A549 (cell line): ENCODE data around the gene SLC25A24. TPM values are rescaled to one million over a fixed set of nuclear protein-coding genes. Genes with fewer than 3 reads are reported as not detected.

ENCODE experiments used
- ATAC-seq, 2 experiments: fragments of 200-7000 bp in 1 of 2; fragments of >200 bp in 1 of 2; cut with Nextera tagmentation in 1 of 2; cut with Tn5 transposase in 1 of 2; 3 replicates each; pipeline versions ENCODE4 v1.8.0 to v1.9.1; 2018 to 2020; ENCODE audit warnings: mild to moderate bottlenecking in 1 of 2, moderate library complexity in 1 of 2
- CTCF ChIA-PET: fragments of 300-600 bp; sonication (Branson Sonifier 250); formaldehyde crosslinking; extraction: SDS; loops from one replicate; lab custom pipeline; 2021; ENCODE audit warnings: antibody characterized with exemption, inconsistent platforms; lab: Yijun Ruan, JAX
- POLR2A ChIA-PET: fragments of 350-600 bp; formaldehyde crosslinking; extraction: SDS; loops from one replicate; lab custom pipeline; 2021; ENCODE audit warnings: antibody characterized with exemption, inconsistent platforms; lab: Yijun Ruan, JAX
- DNase-seq, 2 experiments: peaks; one replicate each; pipeline versions ENCODE4 v3.0.0 to v3.0.0-alpha.2; 2011 to 2016; ENCODE audit warnings: low read depth in 1 of 2, low spot score in 1 of 2
- FAIRE-seq: peaks from 2 replicates; lab custom pipeline; 2011; peaks lifted over from hg19 to GRCh38; lab: Jason Lieb, UNC
- H3K27ac ChIP-seq, 2 experiments: fragments of >200 bp; sonication (Bioruptor Twin); formaldehyde crosslinking; 3 replicates each; pipeline ENCODE4 v1.5.1; 2016 to 2017
- H3K4me1 ChIP-seq: fragments of >200 bp; sonication (Bioruptor Twin); formaldehyde crosslinking; 3 replicates; pipeline ENCODE4 v1.6.1; 2016
- H3K4me2 ChIP-seq: fragments of >200 bp; sonication (Bioruptor Twin); formaldehyde crosslinking; 3 replicates; pipeline ENCODE4 v1.6.1; 2016
- H3K4me3 ChIP-seq: fragments of >200 bp; sonication (Bioruptor Twin); formaldehyde crosslinking; 3 replicates; pipeline ENCODE4 v1.5.1; 2016
- H3K9me3 ChIP-seq: fragments of >200 bp; sonication (Bioruptor Twin); formaldehyde crosslinking; 3 replicates; pipeline ENCODE4 v1.6.1; 2016
- BCL3 ChIP-seq: fragments of >200 bp; sonication (Bioruptor Twin); formaldehyde crosslinking; IDR thresholded peaks from 3 replicates; pipeline ENCODE4 v1.6.1; 2016
- CBX2 ChIP-seq: fragments of 200-600 bp; sonication (generic); IDR thresholded peaks from 2 replicates; pipeline ENCODE4 v1.6.1; 2016; ENCODE audit warnings: low read depth, mild to moderate bottlenecking, borderline replicate concordance
- CEBPB ChIP-seq, 2 experiments: fragments of >200 bp in 1 of 2; sonication (Bioruptor Twin) in 1 of 2; formaldehyde crosslinking in 1 of 2; IDR thresholded peaks; 2 replicates each; pipeline ENCODE4 v1.6.1; 2012 to 2016
- CHD4 ChIP-seq: fragments of 200-600 bp; sonication (generic); IDR thresholded peaks from 2 replicates; pipeline ENCODE4 v1.6.1; 2016; ENCODE audit warnings: antibody characterized with exemption, mild to moderate bottlenecking, borderline replicate concordance
- EHMT2 ChIP-seq: fragments of 200-600 bp; sonication (generic); IDR thresholded peaks from 2 replicates; pipeline ENCODE4 v1.6.1; 2016; ENCODE audit warnings: antibody characterized with exemption, low read depth, mild to moderate bottlenecking, moderate library complexity
- EP300 ChIP-seq, 2 experiments: fragments of >200 bp; sonication (Bioruptor Twin); formaldehyde crosslinking; IDR thresholded peaks; 2 replicates in 1 of 2; 3 replicates in 1 of 2; pipeline ENCODE4 v1.6.1; 2016 to 2017
- ESRRA ChIP-seq: fragments of 150-350 bp; IDR thresholded peaks from 2 replicates; pipeline ENCODE4 v1.6.1; 2014; ENCODE audit warnings: mild to moderate bottlenecking, low read length, borderline replicate concordance
- FOXS1 ChIP-seq: fragments of 250-450 bp; sonication (Bioruptor Pico); IDR thresholded peaks from 2 replicates; pipeline ENCODE4 v1.5.0; 2020; ENCODE audit warnings: mild to moderate bottlenecking, moderate library complexity
- HDAC2 ChIP-seq: fragments of 200-600 bp; sonication (generic); IDR thresholded peaks from 2 replicates; pipeline ENCODE4 v1.6.1; 2016
- HEYL ChIP-seq: fragments of 250-450 bp; sonication (Bioruptor Pico); IDR thresholded peaks from 2 replicates; pipeline ENCODE4 v1.8.0; 2021; ENCODE audit warnings: mild to moderate bottlenecking, moderate library complexity
- MAFK ChIP-seq: fragments of 450-650 bp; IDR thresholded peaks from 2 replicates; pipeline ENCODE4 v1.6.1; 2014; ENCODE audit not compliant: partially characterized antibody
- PBX3 ChIP-seq: IDR thresholded peaks from 2 replicates; pipeline ENCODE4 v1.6.1; 2012
- POLR2A ChIP-seq: IDR thresholded peaks from 2 replicates; pipeline ENCODE4 v1.6.1; 2012; ENCODE audit warnings: mild to moderate bottlenecking, low read length
- RARB ChIP-seq: fragments of 250-450 bp; sonication (Bioruptor Pico); IDR thresholded peaks from 2 replicates; pipeline ENCODE4 v1.8.0; 2021; ENCODE audit warnings: mild to moderate bottlenecking, moderate library complexity
- RCOR1 ChIP-seq: fragments of 150-350 bp; IDR thresholded peaks from 2 replicates; pipeline ENCODE4 v1.6.1; 2014; ENCODE audit warnings: antibody characterized with exemption, low read length, low read depth
- RNF2 ChIP-seq: fragments of 200-600 bp; sonication (generic); IDR thresholded peaks from 2 replicates; pipeline ENCODE4 v1.6.1; 2016; ENCODE audit warnings: low read depth, mild to moderate bottlenecking, antibody characterized with exemption, moderate library complexity, borderline replicate concordance
- SMC3 ChIP-seq: fragments of >200 bp; sonication (Bioruptor Twin); formaldehyde crosslinking; IDR thresholded peaks from 3 replicates; pipeline ENCODE4 v1.6.1; 2018; ENCODE audit warnings: inconsistent platforms
- TFCP2L1 ChIP-seq: fragments of 250-450 bp; sonication (Bioruptor Pico); IDR thresholded peaks from 2 replicates; pipeline ENCODE4 v1.5.0; 2021; ENCODE audit warnings: mild to moderate bottlenecking
- ZFP36 ChIP-seq: fragments of 450-650 bp; IDR thresholded peaks from 2 replicates; pipeline ENCODE4 v1.6.1; 2014; ENCODE audit warnings: borderline replicate concordance; ENCODE audit not compliant: partially characterized antibody
- WGBS: methylation state at CpG from one replicate; pipeline ENCODE4 v1.1.6; 2017; ENCODE audit errors: missing lambda C conversion rate; 5-methylcytosine and 5-hydroxymethylcytosine counted together
- polyA plus RNA-seq, 4 experiments: library from polyadenylated mRNA; depleted of rRNA in 3 of 4; stranded (reverse); fragments of >200 nt; fragmentation: RNase III in 1 of 4; extraction: RNeasy Plus Mini Kit Qiagen cat#74134 plus additional on column Dnase treatment in 1 of 4; gene quantifications; 2 replicates in 3 of 4; 3 replicates in 1 of 4; pipeline ENCODE4 v1.2.3, GENCODE V29; 2011 to 2017
- TF ChIP-seq, protein P1 (sequence below): fragments of 150-350 bp; IDR thresholded peaks from 2 replicates; pipeline ENCODE4 v1.6.1; 2014; ENCODE audit warnings: low read depth, mild to moderate bottlenecking, low read length
- TF ChIP-seq, protein P2 (sequence below): IDR thresholded peaks from 2 replicates; pipeline ENCODE4 v1.6.1; 2012; ENCODE audit warnings: low read depth, borderline replicate concordance
- TF ChIP-seq, protein P3 (sequence below): fragments of >200 bp; sonication (Bioruptor Twin); formaldehyde crosslinking; IDR thresholded peaks from 2 replicates; pipeline ENCODE4 v1.6.1; 2016

The SLC25A24 gene
- polyA plus RNA-seq, 2 of the 4 experiments (the other 2 are of a cell fraction) = 25.3 to 45.6 TPM

DNA sequence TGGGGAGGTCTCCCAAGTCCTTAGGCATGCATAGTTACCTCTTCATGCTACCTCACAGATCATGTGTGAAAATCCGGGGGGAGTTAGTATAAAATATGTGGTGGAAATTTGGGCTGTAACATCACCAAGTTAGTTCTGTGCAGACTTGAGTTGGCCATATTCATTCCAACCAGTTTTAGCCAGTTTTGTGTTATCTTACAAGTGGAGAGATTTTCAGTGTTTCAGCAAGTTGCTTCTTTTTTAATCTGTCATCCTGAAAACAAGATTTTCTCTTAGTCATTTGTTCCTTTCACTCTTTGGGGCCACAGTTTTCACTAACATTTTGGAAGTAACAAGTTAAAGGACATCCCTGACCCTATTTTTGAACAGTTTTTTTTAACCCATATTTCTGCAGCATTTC is 11.3 kb downstream of the SLC25A24 start:
- Histone ChIP-seq H3K9me3 (no peaks in the 10 kb centered on the region), H3K4me1 (0 out of 3 replicates have a peak, but pooled peaks cover 6% of the 10 kb centered on the region), H3K4me3 (no peak overlapping the region), H3K4me2 (no peak overlapping the region), H3K27ac (no peak overlapping the region)
- CTCF ChIA-PET = no interaction called here
- no peak for TF ChIP-seq EHMT2
- TF ChIP-seq, protein P1, sequence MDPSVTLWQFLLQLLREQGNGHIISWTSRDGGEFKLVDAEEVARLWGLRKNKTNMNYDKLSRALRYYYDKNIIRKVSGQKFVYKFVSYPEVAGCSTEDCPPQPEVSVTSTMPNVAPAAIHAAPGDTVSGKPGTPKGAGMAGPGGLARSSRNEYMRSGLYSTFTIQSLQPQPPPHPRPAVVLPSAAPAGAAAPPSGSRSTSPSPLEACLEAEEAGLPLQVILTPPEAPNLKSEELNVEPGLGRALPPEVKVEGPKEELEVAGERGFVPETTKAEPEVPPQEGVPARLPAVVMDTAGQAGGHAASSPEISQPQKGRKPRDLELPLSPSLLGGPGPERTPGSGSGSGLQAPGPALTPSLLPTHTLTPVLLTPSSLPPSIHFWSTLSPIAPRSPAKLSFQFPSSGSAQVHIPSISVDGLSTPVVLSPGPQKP = no peak
- TF ChIP-seq SMC3 = no peak
- TF ChIP-seq, protein P2, sequence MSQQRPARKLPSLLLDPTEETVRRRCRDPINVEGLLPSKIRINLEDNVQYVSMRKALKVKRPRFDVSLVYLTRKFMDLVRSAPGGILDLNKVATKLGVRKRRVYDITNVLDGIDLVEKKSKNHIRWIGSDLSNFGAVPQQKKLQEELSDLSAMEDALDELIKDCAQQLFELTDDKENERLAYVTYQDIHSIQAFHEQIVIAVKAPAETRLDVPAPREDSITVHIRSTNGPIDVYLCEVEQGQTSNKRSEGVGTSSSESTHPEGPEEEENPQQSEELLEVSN = no peak
- no peak for TF ChIP-seq CEBPB (IDR thresholded peaks at IDR 0.05)
- TF ChIP-seq HEYL (CRISPR knock-in tag) = no peak
- no peak for TF ChIP-seq RNF2
- TF ChIP-seq BCL3 = no peak
- TF ChIP-seq ESRRA = no peak
- TF ChIP-seq EP300 (IDR thresholded peaks at IDR 0.05) = no peak
- TF ChIP-seq POLR2A = no peak
- TF ChIP-seq MAFK = no peak
- no peak for TF ChIP-seq ZFP36
- no peak for DNase-seq
- ATAC-seq = no peak
- POLR2A ChIA-PET = no interaction called here
- no peak for FAIRE-seq
- 89% methylated on average over 1 of the region's 1 CpG for WGBS

GRCh38 chr1:108182959-108183700 is 17.0 kb downstream of the SLC25A24 start:
- H3K27ac ChIP-seq = no peak overlapping the region
- TF ChIP-seq CBX2 (no peak), HDAC2 (no peak), FOXS1 (CRISPR knock-in tag) (no peak), TFCP2L1 (CRISPR knock-in tag) (no peak), ESRRA (no peak), PBX3 (no peak), RCOR1 (no peak), RARB (CRISPR knock-in tag) (no peak), POLR2A (no peak), CHD4 (no peak), RNF2 (no peak)
- TF ChIP-seq, protein P3, sequence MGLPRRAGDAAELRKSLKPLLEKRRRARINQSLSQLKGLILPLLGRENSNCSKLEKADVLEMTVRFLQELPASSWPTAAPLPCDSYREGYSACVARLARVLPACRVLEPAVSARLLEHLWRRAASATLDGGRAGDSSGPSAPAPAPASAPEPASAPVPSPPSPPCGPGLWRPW = no peak
- ATAC-seq (no peak), FAIRE-seq (no peak), DNase-seq (no peak)
- peak overlapping the region; percentile 37; the same call in 1 of the 3 replicates for H3K4me2 ChIP-seq
- H3K4me3 ChIP-seq = no peak overlapping the region
- H3K4me1 ChIP-seq = peaks cover 14% of the 10 kb centered on the region; the same call in 1 of the 3 replicates
- CTCF ChIA-PET = interaction anchor here (1.1 kb wide), 1 partner anchor 378 kb away, joined by 3 read pairs; no protein-coding TSS in a partner anchor
- POLR2A ChIA-PET = no interaction called here
- WGBS = 40% methylated on average over 2 of the region's 2 CpGs
- no peaks in the 10 kb centered on the region for H3K9me3 ChIP-seq
